Type B pancreatic cell (in vitro differentiated cells): ENCODE results near the gene DYNLL1. TPM values are rescaled to one million over a fixed set of nuclear protein-coding genes. Genes with fewer than 3 reads are reported as not detected.

Source experiments
- DNase-seq: peaks from one replicate; pipeline ENCODE4 v3.0.0; 2021; ENCODE audit warnings: mixed read lengths; ENCODE audit not compliant: unreplicated experiment; ENCODE audit errors: extremely low spot score
- H3K27ac Mint-ChIP-seq: 2 replicates; pipeline ENCODE4 v1.8.0; 2021; ENCODE audit warnings: mild to moderate bottlenecking, mixed read lengths
- H3K27me3 Mint-ChIP-seq: 2 replicates; pipeline ENCODE4 v1.8.0; 2021; ENCODE audit warnings: mixed read lengths
- H3K36me3 Mint-ChIP-seq: 2 replicates; pipeline ENCODE4 v1.8.0; 2021; ENCODE audit warnings: mixed read lengths
- H3K4me1 Mint-ChIP-seq: one replicate; pipeline ENCODE4 v1.8.0; 2021; ENCODE audit warnings: mixed read lengths; ENCODE audit not compliant: unreplicated experiment
- H3K4me3 Mint-ChIP-seq: 2 replicates; pipeline ENCODE4 v1.8.0; 2021; ENCODE audit warnings: mild to moderate bottlenecking, mixed read lengths
- H3K9me3 Mint-ChIP-seq: 2 replicates; pipeline ENCODE4 v1.8.0; 2021; ENCODE audit warnings: mixed read lengths
- total RNA-seq: library from RNA; stranded (reverse); gene quantifications from 2 replicates; pipeline ENCODE4 v1.2.1, GENCODE V29; 2021; ENCODE audit warnings: low replicate concordance
- TF ChIP-seq, protein P1 (sequence below): fragments of 200-600 bp; sonication (generic); conservative IDR thresholded peaks from 2 replicates; pipeline ENCODE4 v1.5.0; 2021; ENCODE audit warnings: antibody characterized with exemption, mild to moderate bottlenecking

DYNLL1 gene
- total RNA-seq, 1 donor from 2014 or later, result 451 TPM

DNA sequence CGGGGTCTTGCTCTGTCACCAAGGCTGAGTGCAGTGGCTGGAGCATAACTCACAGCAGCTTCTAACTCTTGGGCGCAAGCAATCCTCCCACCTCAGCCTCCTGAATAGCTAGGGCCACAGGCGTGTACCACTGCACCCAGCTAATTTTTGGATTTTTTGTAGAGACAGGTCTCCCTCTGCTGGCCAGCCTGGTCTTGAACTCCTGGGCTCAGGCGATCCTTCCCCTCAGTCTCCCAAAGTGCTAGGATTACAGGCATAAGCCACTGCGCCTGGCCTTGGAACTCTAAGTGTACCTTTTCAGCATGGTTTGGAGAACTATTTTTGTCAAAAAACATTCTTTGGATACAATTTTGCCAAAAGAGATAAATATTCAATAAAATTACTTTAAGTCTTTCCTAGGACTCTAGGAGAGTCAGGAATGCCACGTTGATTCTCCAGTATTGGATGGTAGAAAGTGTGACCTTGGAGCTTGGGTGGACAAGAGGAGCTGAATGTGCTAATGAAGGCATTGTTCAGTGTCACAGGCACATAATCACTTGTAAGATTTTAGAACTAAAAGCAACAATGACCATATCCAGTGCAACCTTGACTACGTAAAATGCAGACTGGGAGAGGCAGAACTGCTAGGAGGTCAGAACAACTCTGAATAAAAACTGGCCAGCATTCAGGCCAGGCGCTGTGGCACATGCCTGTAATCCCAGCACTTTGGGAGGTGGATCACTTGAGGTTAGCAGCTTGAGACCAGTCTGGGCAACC is 29.2 kb upstream of the DYNLL1 start:
- H3K9me3 Mint-ChIP-seq, result no peaks in the 10 kb centered on the region
- TF ChIP-seq, protein P1, sequence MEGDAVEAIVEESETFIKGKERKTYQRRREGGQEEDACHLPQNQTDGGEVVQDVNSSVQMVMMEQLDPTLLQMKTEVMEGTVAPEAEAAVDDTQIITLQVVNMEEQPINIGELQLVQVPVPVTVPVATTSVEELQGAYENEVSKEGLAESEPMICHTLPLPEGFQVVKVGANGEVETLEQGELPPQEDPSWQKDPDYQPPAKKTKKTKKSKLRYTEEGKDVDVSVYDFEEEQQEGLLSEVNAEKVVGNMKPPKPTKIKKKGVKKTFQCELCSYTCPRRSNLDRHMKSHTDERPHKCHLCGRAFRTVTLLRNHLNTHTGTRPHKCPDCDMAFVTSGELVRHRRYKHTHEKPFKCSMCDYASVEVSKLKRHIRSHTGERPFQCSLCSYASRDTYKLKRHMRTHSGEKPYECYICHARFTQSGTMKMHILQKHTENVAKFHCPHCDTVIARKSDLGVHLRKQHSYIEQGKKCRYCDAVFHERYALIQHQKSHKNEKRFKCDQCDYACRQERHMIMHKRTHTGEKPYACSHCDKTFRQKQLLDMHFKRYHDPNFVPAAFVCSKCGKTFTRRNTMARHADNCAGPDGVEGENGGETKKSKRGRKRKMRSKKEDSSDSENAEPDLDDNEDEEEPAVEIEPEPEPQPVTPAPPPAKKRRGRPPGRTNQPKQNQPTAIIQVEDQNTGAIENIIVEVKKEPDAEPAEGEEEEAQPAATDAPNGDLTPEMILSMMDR, result peak; percentile 77
- peaks cover 27% of the 10 kb centered on the region for H3K4me1 Mint-ChIP-seq
- peak overlapping the region; percentile 70 for H3K4me3 Mint-ChIP-seq
- no peak for DNase-seq
- H3K36me3 Mint-ChIP-seq, result peaks cover 20% of the 10 kb centered on the region
- H3K27ac Mint-ChIP-seq, result peak overlapping the region; percentile 76
- no peaks in the 10 kb centered on the region for H3K27me3 Mint-ChIP-seq

DNA sequence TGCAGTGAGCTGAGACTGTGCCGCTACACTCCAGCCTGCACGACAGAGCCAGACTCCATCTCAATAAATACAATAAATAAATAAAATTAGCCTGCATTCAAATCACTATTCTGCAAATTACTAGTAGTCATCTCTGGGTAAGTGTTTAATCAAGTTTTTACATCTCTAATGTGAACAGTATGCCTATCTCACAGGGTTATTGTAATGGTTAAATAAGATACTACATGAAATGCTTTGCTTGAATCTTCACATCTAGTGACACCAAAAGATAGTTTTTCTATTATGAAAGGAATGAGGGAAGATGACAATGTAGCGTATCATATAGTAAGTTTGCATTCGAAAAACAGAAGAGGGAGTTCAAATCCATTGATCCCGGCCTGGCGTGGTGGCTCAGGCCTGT is 28.5 kb upstream of the DYNLL1 start:
- DNase-seq, result no peak
- H3K4me3 Mint-ChIP-seq, result peak overlapping the region; percentile 97
- peaks cover 27% of the 10 kb centered on the region for H3K4me1 Mint-ChIP-seq
- H3K27ac Mint-ChIP-seq, result peak overlapping the region; percentile 1
- H3K27me3 Mint-ChIP-seq, result no peaks in the 10 kb centered on the region
- TF ChIP-seq, protein P1, result no peak
- H3K9me3 Mint-ChIP-seq, result no peaks in the 10 kb centered on the region
- peaks cover 17% of the 10 kb centered on the region for H3K36me3 Mint-ChIP-seq

DNA sequence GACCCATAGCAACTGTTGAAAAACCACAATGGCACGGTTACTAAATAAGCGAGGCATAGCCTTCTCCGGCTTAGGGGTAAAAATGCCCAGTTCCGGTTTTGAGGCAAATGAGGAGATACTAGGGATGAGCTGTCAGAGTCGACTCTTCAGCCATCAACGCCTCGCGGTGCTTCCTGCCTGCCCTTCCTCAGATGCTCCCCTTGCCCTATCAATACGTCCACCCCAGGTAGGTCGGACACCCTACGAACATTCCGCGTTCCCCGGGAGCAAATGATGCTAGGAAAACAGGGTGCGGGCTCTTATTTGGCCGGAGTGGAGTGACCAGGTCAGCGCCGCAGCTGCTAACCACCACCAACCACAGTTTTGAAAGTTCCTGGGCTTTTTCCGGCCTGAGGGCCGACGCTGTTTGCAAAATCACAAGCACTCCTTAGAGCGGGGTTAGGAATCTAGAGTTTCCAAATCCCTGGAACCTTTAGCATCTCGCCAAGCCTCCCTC is 27.5 kb upstream of the DYNLL1 start:
- no peak for DNase-seq
- no peaks in the 10 kb centered on the region for H3K9me3 Mint-ChIP-seq
- TF ChIP-seq, protein P1, result no peak

DNA sequence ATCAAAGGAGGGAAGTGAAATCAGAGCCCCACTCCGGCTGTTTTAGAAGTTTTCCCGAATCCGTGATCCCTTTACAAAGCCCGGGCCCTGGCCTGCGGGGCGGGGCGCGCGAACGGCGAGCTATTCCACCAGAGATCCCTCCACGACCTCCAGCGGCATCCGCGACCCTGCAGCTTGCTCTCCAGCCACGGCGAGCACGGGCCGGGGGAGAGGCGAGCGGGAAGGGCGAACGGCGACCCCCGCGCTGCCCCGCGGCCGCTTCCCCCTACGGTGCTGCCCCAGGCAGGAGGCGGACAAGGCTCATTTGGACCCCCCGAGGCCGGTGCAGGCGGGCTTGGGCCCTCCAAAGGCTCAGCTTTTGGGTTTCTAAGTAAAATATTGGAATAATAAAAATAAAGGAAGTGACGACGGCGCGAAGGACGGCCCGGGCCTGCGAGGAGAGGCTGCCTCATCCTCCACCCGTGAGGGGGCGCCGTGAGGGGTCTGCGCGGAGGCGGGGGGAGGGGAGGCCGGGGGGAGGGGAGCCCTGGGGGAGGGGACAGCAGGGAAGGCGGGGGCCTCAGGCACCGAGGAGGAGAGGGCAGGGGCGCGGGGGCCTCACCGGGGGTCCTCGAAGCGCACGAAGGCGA is 27.0 kb upstream of the DYNLL1 start:
- no peaks in the 10 kb centered on the region for H3K27me3 Mint-ChIP-seq
- H3K27ac Mint-ChIP-seq, result peak overlapping the region; percentile 87
- H3K36me3 Mint-ChIP-seq, result peaks cover 17% of the 10 kb centered on the region
- H3K9me3 Mint-ChIP-seq, result no peaks in the 10 kb centered on the region
- TF ChIP-seq, protein P1, result no peak
- peak overlapping the region; percentile 97 for H3K4me3 Mint-ChIP-seq
- H3K4me1 Mint-ChIP-seq, result peaks cover 35% of the 10 kb centered on the region
- DNase-seq, result peak; percentile 69

More for the DNA sequence above, 27.5 kb upstream of the DYNLL1 start:
- Mint-ChIP-seq H3K4me3 (peak overlapping the region; percentile 97), H3K27ac (peak overlapping the region; percentile 87), H3K4me1 (peaks cover 32% of the 10 kb centered on the region), H3K27me3 (no peaks in the 10 kb centered on the region), H3K36me3 (peaks cover 17% of the 10 kb centered on the region)

DNA sequence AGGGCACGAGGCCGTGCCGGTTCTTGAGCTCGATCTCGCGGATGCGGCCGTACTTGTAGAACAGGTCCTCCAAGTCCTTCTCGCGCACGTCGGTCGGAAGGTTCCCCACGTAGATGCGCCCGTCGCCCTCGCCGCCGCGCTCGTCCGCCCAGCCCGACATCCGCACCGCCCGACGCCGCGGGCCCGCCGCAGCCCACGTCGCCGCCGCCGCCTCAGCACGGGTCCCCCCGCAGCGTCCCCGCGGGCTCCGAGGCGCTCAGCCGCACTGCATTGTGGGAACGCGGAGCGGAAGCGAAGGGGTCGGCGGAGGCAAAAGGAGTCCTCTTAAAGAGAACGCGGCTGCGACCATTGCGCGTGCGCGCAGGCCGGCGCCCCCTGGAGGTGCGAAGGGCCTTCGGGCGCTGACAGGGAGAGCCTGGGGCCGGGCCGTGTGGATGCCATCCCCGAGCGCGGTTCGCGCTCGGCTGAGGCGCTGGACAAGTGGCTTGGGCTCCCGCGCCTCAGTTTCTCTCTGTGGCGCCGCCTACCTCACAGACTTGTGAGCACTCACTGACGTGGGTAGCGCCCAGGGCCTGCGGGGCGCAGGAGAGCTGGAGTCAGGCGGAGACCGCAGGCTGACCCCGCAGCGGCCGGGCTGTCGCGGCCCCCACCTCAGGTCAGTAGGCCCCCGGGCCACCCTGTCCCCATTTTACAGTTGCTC is 26.3 kb upstream of the DYNLL1 start, which contains the start of gene SRSF9:
TSS of gene SRSF9 (minus strand) at position 299 of the 700 bp plus-strand sequence. CDS start at position 160, 139 bp downstream.
- Mint-ChIP-seq H3K4me3 (peak within 1 kb of the TSS; percentile 97), H3K27ac (peak within 1 kb of the TSS; percentile 87)

More for the DNA sequence above, 26.3 kb upstream of the DYNLL1 start, which contains the start of gene SRSF9:
- Mint-ChIP-seq H3K4me1 (peaks cover 34% of the 10 kb centered on the region), H3K36me3 (peaks cover 13% of the 10 kb centered on the region), H3K27me3 (no peaks in the 10 kb centered on the region), H3K9me3 (no peaks in the 10 kb centered on the region)
- TF ChIP-seq, protein P1, result peak; percentile 92
- peak; percentile 98 for DNase-seq
